Keratinocyte (primary cell): ENCODE results near the gene PRR19.

Experiments used
- EZH2 ChIP-seq: IDR thresholded peaks from one replicate; pipeline ENCODE4 v1.6.1; 2012; ENCODE audit warnings: inconsistent platforms, mild to moderate bottlenecking, low read length, moderate library complexity
- TF ChIP-seq, protein P1 (sequence below), 3 experiments: IDR thresholded peaks in 1 of 3; conservative IDR thresholded peaks in 1 of 3; optimal IDR thresholded peaks in 1 of 3; 2 replicates in 2 of 3; 3 replicates in 1 of 3; pipeline versions ENCODE3 to v1.5.1; 2011; ENCODE audit warnings: low read length in 3 of 3, mild to moderate bottlenecking in 3 of 3, moderate library complexity in 2 of 3, control low read depth in 1 of 3, inconsistent platforms in 1 of 3; ENCODE audit not compliant: insufficient read depth in 2 of 3; ENCODE audit errors: extremely low read depth in 1 of 3

DNA sequence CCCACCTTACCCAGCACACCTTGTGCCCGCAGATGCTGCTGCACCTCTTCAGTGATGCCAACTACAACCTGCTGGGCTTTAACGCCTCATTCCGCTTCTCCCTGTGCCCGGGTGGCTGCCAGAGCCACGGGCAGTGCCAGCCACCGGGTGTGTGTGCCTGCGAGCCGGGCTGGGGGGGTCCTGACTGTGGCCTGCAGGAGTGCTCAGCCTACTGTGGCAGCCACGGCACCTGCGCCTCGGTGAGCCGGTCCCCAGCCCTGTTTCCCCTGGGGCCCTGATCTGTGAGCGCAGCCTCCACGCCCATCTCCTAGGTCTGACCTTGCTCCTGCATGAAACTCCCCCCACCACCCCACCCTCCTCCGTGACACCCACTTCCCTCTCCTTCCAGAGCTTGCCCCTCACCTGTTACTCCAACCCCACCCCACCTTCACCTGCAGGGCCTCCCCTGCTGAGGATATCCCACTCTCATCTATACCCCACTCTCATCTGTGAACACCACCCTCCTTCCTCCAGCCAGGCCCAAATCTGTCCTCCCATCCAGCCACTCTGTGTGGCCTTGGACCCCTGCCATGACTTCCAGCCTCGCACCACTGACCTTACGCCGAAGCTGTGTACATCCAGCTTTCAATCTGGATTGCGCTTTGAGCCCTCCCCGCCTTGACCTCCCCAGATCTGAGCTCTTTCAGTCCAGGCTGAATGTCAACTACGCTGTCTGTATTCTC, 32.2 kb downstream of the PRR19 start:
- TF ChIP-seq, protein P1, sequence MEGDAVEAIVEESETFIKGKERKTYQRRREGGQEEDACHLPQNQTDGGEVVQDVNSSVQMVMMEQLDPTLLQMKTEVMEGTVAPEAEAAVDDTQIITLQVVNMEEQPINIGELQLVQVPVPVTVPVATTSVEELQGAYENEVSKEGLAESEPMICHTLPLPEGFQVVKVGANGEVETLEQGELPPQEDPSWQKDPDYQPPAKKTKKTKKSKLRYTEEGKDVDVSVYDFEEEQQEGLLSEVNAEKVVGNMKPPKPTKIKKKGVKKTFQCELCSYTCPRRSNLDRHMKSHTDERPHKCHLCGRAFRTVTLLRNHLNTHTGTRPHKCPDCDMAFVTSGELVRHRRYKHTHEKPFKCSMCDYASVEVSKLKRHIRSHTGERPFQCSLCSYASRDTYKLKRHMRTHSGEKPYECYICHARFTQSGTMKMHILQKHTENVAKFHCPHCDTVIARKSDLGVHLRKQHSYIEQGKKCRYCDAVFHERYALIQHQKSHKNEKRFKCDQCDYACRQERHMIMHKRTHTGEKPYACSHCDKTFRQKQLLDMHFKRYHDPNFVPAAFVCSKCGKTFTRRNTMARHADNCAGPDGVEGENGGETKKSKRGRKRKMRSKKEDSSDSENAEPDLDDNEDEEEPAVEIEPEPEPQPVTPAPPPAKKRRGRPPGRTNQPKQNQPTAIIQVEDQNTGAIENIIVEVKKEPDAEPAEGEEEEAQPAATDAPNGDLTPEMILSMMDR (optimal IDR thresholded peaks at IDR 0.05 in 1 of 3, IDR thresholded peaks at IDR 0.05 in 1 of 3, conservative IDR thresholded peaks at IDR 0.05 in 1 of 3; ENCODE audit: extremely low read depth in 1 of 3, insufficient read depth in 2 of 3, low read length in 3 of 3) = no peak
- no peak for TF ChIP-seq EZH2
